Measurements from ENCODE around the gene NDFIP2. TPM values are rescaled to one million over a fixed set of nuclear protein-coding genes. Genes with fewer than 3 reads are reported as not detected.

NDFIP2 gene
- total and polyA plus RNA-seq, 10 of the 15 experiments (the other 5 are each of a cell fraction or from before 2014, with no cell fraction given) = 17.9 to 57.2 (median 30.6) TPM

DNA sequence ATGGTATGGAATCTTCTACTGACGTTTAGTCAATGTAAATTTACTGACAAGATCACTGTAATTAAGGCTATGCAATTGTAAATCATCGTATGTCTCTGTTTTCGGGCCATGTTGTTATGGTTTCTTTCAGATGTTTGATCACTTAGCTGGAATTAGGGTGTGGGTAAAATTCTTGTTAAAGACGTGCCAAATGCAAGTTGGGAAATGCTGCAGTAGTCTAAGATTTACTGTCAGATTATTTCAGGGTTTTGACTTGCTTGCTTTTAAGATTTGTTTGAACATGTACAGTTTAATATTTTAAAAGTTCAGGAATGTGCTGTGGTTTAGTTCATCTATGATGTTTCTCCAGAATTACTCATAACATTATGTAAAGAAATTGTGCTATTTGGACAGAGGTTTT, 10.8 kb downstream of the NDFIP2 start:
- Histone ChIP-seq H2AFZ (ENCODE audit: control insufficient read depth, low read depth, low read length) (no peak overlapping the region), H3K27ac (ENCODE audit: control insufficient read depth, insufficient read depth) (no peak overlapping the region), H3K9ac (ENCODE audit: control insufficient read depth, insufficient read depth, low read length) (no peak overlapping the region), H3K4me3 (no peak overlapping the region), H4K20me1 (ENCODE audit: control insufficient read depth, insufficient read depth) (no peaks in the 10 kb centered on the region), H3K36me3 (ENCODE audit: control insufficient read depth in 2 of 2, insufficient read depth in 2 of 2, low read length in 1 of 2) (no peaks in the 10 kb centered on the region), H3K27me3 (replicated peaks in 1 of 2; ENCODE audit: control insufficient read depth in 2 of 2, insufficient read depth in 2 of 2, low read length in 1 of 2) (no peaks in the 10 kb centered on the region), H3K79me2 (ENCODE audit: control insufficient read depth, insufficient read depth, low read length) (peaks cover 3% of the 10 kb centered on the region), H3K4me2 (ENCODE audit: control insufficient read depth, insufficient read depth) (no peak overlapping the region), H3K4me1 (ENCODE audit: control insufficient read depth, insufficient read depth, low read length) (peaks cover 4% of the 10 kb centered on the region), H3K9me3 (replicated peaks; ENCODE audit: control insufficient read depth, insufficient read depth, low read length) (no peaks in the 10 kb centered on the region; the same call in 2 of the 3 replicates)
- BruUV-seq (replicated peaks) = no TSS peak
- 63% methylated on average over 4 of the region's 4 CpGs for WGBS (ENCODE audit: insufficient coverage, insufficient replicate concordance, low lambda C conversion rate, missing lambda C conversion rate)
- POLR2A ChIA-PET = interaction anchor here (0.5 to 1.0 kb wide), 2 partner anchors 8 to 1350 kb away, joined by 3 to 8 read pairs; no protein-coding TSS in a partner anchor
- RAD21 ChIA-PET (ENCODE audit: unreplicated experiment) = interaction anchor here (2.1 kb wide), 1 partner anchor 10 kb away, joined by 5 read pairs; the partner anchor contains the start of gene NDFIP2
- SMC1A ChIA-PET (ENCODE audit: uncharacterized antibody, unreplicated experiment) = interaction anchor here (1.1 to 4.0 kb wide), 4 partner anchors 9 to 39 kb away, joined by 3 to 41 read pairs (median 7); partner anchors contain the start of gene NDFIP2
- intact Hi-C loops (cut with micrococcal nuclease; ENCODE audit: unreplicated experiment) (no loop called here), in situ Hi-C loops (cut with MboI) (no loop called here)
- TF ChIP-seq ESRRA (IDR thresholded peaks at IDR 0.05; ENCODE audit: low read length) (no peak), RAD51 (IDR thresholded peaks at IDR 0.05) (no peak), PML (IDR thresholded peaks at IDR 0.05; ENCODE audit: low read length) (no peak), MTA3 (IDR thresholded peaks at IDR 0.05; ENCODE audit: borderline replicate concordance, low read length) (no peak), SMARCA5 (IDR thresholded peaks at IDR 0.05) (no peak), NRF1 (conservative IDR thresholded peaks at IDR 0.05; ENCODE audit: low read depth, low read length) (no peak), KLF5 (IDR thresholded peaks at IDR 0.05; ENCODE audit: partially characterized antibody) (no peak), JUND (IDR thresholded peaks at IDR 0.05; ENCODE audit: low read depth, low read length) (no peak), NFXL1 (IDR thresholded peaks at IDR 0.05; ENCODE audit: borderline replicate concordance) (no peak), RBBP5 (conservative IDR thresholded peaks at IDR 0.05) (no peak), CEBPB (IDR thresholded peaks at IDR 0.05; ENCODE audit: borderline replicate concordance in 1 of 2, low read depth in 2 of 2, low read length in 2 of 2) (no peak), SUZ12 (IDR thresholded peaks at IDR 0.05; ENCODE audit: unreplicated experiment) (no peak)
- TF ChIP-seq, protein P1, sequence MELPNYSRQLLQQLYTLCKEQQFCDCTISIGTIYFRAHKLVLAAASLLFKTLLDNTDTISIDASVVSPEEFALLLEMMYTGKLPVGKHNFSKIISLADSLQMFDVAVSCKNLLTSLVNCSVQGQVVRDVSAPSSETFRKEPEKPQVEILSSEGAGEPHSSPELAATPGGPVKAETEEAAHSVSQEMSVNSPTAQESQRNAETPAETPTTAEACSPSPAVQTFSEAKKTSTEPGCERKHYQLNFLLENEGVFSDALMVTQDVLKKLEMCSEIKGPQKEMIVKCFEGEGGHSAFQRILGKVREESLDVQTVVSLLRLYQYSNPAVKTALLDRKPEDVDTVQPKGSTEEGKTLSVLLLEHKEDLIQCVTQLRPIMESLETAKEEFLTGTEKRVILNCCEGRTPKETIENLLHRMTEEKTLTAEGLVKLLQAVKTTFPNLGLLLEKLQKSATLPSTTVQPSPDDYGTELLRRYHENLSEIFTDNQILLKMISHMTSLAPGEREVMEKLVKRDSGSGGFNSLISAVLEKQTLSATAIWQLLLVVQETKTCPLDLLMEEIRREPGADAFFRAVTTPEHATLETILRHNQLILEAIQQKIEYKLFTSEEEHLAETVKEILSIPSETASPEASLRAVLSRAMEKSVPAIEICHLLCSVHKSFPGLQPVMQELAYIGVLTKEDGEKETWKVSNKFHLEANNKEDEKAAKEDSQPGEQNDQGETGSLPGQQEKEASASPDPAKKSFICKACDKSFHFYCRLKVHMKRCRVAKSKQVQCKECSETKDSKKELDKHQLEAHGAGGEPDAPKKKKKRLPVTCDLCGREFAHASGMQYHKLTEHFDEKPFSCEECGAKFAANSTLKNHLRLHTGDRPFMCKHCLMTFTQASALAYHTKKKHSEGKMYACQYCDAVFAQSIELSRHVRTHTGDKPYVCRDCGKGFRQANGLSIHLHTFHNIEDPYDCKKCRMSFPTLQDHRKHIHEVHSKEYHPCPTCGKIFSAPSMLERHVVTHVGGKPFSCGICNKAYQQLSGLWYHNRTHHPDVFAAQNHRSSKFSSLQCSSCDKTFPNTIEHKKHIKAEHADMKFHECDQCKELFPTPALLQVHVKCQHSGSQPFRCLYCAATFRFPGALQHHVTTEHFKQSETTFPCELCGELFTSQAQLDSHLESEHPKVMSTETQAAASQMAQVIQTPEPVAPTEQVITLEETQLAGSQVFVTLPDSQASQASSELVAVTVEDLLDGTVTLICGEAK (IDR thresholded peaks at IDR 0.05; ENCODE audit: borderline replicate concordance) = no peak
- TF ChIP-seq, protein P2, sequence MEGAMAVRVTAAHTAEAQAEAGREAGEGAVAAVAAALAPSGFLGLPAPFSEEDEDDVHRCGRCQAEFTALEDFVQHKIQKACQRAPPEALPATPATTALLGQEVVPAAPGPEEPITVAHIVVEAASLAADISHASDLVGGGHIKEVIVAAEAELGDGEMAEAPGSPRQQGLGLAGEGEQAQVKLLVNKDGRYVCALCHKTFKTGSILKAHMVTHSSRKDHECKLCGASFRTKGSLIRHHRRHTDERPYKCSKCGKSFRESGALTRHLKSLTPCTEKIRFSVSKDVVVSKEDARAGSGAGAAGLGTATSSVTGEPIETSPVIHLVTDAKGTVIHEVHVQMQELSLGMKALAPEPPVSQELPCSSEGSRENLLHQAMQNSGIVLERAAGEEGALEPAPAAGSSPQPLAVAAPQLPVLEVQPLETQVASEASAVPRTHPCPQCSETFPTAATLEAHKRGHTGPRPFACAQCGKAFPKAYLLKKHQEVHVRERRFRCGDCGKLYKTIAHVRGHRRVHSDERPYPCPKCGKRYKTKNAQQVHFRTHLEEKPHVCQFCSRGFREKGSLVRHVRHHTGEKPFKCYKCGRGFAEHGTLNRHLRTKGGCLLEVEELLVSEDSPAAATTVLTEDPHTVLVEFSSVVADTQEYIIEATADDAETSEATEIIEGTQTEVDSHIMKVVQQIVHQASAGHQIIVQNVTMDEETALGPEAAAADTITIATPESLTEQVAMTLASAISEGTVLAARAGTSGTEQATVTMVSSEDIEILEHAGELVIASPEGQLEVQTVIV (IDR thresholded peaks at IDR 0.05; ENCODE audit: borderline replicate concordance, partially characterized antibody) = no peak
- no peak for FAIRE-seq
- no peak for DNase-seq (ENCODE audit: low read depth, low spot score)
- no peak for ATAC-seq
- CTCF ChIA-PET = interaction anchor here (1.3 to 2.7 kb wide), 2 partner anchors 49 to 67 kb away, joined by 6 to 9 read pairs; no protein-coding TSS in a partner anchor
